ENCODE data around the gene CDON.

Gene CDON

GRCh38 chr11:125931668-125932067, 131.0 kb downstream of the CDON start:
- H3K9me3 ChIP-seq: no peaks in the 10 kb centered on the region
- peak in 1 of 2 donors; percentile 16 for DNase-seq
- intact Hi-C loops (cut with DNase I; ENCODE audit: low total_unique reads): loop anchor here (5.0 kb wide), 1 partner anchor 256 kb away; no protein-coding TSS in a partner anchor
- H3K4me1 ChIP-seq: no peaks in the 10 kb centered on the region
- H3K4me3 ChIP-seq: no peak overlapping the region
- no peak for TF ChIP-seq CTCF (IDR thresholded peaks at IDR 0.05)
- H3K36me3 ChIP-seq: no peaks in the 10 kb centered on the region
- H3K27me3 ChIP-seq: peaks cover 0 to 27% of the 10 kb centered on the region in 2 donors
- no peak overlapping the region for H3K27ac ChIP-seq

- TF ChIP-seq CTCF (IDR thresholded peaks at IDR 0.05): no peak
- Histone ChIP-seq H3K4me3 (no peak overlapping the region), H3K4me1 (no peaks in the 10 kb centered on the region), H3K9me3 (no peaks in the 10 kb centered on the region), H3K36me3 (no peaks in the 10 kb centered on the region), H3K27me3 (peaks cover 0 to 27% of the 10 kb centered on the region in 2 donors), H3K27ac (no peak overlapping the region)
- intact Hi-C loops (cut with DNase I; ENCODE audit: low total_unique reads): loop anchor here (5.0 kb wide), 1 partner anchor 256 kb away; no protein-coding TSS in a partner anchor
- DNase-seq: peak in 1 of 2 donors; percentile 11
These were observed 131.6 kb downstream of the CDON start for GRCh38 chr11:125931116-125931515.

GRCh38 chr11:125930076-125930450, 132.6 kb downstream of the CDON start:
- H3K27ac ChIP-seq: no peak overlapping the region
- peaks cover 0 to 27% of the 10 kb centered on the region in 2 donors for H3K27me3 ChIP-seq
- intact Hi-C loops (cut with DNase I; ENCODE audit: low total_unique reads): loop anchor here (5.0 kb wide), 1 partner anchor 257 kb away; no protein-coding TSS in a partner anchor
- H3K36me3 ChIP-seq: no peaks in the 10 kb centered on the region
- no peak for TF ChIP-seq CTCF (IDR thresholded peaks at IDR 0.05)
- H3K9me3 ChIP-seq: no peaks in the 10 kb centered on the region
- H3K4me3 ChIP-seq: no peak overlapping the region
- no peaks in the 10 kb centered on the region for H3K4me1 ChIP-seq
- DNase-seq: no peak

- intact Hi-C loops (cut with DNase I; ENCODE audit: low total_unique reads): loop anchor here (5.0 kb wide), 1 partner anchor 258 kb away; no protein-coding TSS in a partner anchor
- Histone ChIP-seq H3K4me1 (no peaks in the 10 kb centered on the region), H3K27ac (no peak overlapping the region), H3K9me3 (no peaks in the 10 kb centered on the region), H3K27me3 (peaks cover 0 to 27% of the 10 kb centered on the region in 2 donors), H3K4me3 (no peak overlapping the region), H3K36me3 (no peaks in the 10 kb centered on the region)
- DNase-seq: no peak
- TF ChIP-seq CTCF (IDR thresholded peaks at IDR 0.05): no peak
These were observed 133.1 kb downstream of the CDON start for GRCh38 chr11:125929445-125930075.

- no peaks in the 10 kb centered on the region for H3K36me3 ChIP-seq
- no peak for TF ChIP-seq CTCF (IDR thresholded peaks at IDR 0.05)
- no peak for DNase-seq
- no peak overlapping the region for H3K4me3 ChIP-seq
- no peaks in the 10 kb centered on the region for H3K4me1 ChIP-seq
- no peak overlapping the region for H3K27ac ChIP-seq
- no peaks in the 10 kb centered on the region for H3K9me3 ChIP-seq
- intact Hi-C loops (cut with DNase I; ENCODE audit: low total_unique reads): no loop called here
- H3K27me3 ChIP-seq: peaks cover 0 to 17% of the 10 kb centered on the region in 2 donors
These were observed 136.0 kb downstream of the CDON start for GRCh38 chr11:125926682-125927081.
